Body of pancreas (tissue), 4 donors: ENCODE results near the gene CSRP1. TPM values are rescaled to one million over a fixed set of nuclear protein-coding genes. Genes with fewer than 3 reads are reported as not detected.
A peak's percentile ranks its signal among the peaks of the same experiment; 100 is the strongest.

Experiments used
- ATAC-seq: fragments of 150-250 bp; one replicate; pipeline ENCODE4 v1.9.1; 2016
- DNase-seq, 4 donors: peaks; one replicate each; pipeline ENCODE4 v3.0.0-alpha.2; 2019
- H3K27ac ChIP-seq, 4 donors: fragments of 200-600 bp; sonication (generic); 1 replicate in 3 of 4; 2 replicates in 1 of 4; pipeline versions ENCODE4 v1.5.1 to v1.6.1; 2016 to 2019; ENCODE audit warnings: mild to moderate bottlenecking in 1 of 4, mixed read lengths in 1 of 4, moderate library complexity in 1 of 4
- H3K27me3 ChIP-seq, 2 donors: fragments of 200-600 bp; sonication (generic); one replicate each; pipeline ENCODE4 v1.6.0; 2016; ENCODE audit warnings: mild to moderate bottlenecking in 1 of 2
- H3K36me3 ChIP-seq, 2 donors: fragments of 200-600 bp; sonication (generic); replicated peaks in 1 of 2; 2 replicates each; pipeline ENCODE4 v1.5.1; 2016; ENCODE audit warnings: low read depth in 2 of 2; ENCODE audit not compliant: insufficient read depth in 1 of 2
- H3K4me1 ChIP-seq: fragments of 200-600 bp; sonication (generic); one replicate; pipeline ENCODE4 v1.6.0; 2016
- H3K4me3 ChIP-seq, 2 donors: fragments of 200-600 bp; sonication (generic); 1 replicate in 1 of 2; 2 replicates in 1 of 2; pipeline ENCODE4 v1.5.1; 2016 to 2019
- H3K9me3 ChIP-seq, 3 donors: fragments of 200-600 bp; sonication (generic); 1 replicate in 2 of 3; 2 replicates in 1 of 3; pipeline ENCODE4 v1.5.1; 2016
- POLR2A ChIP-seq, 3 donors: fragments of 450-650 bp; IDR thresholded peaks; one replicate each; pipeline ENCODE4 v1.6.1; 2016; ENCODE audit warnings: antibody characterized with exemption in 3 of 3, mild to moderate bottlenecking in 2 of 3
- WGBS, 2 donors: methylation state at CpG; one replicate each; pipeline ENCODE4 v1.1.5; 2017; 5-methylcytosine and 5-hydroxymethylcytosine counted together
- intact Hi-C: fragments of 100-400 bp; cut with DNase I; formaldehyde crosslinking; loops from one replicate; pipeline ENCODE4 v1.15.1; 2023
- total RNA-seq, 2 donors: library from RNA; depleted of rRNA; stranded (reverse); fragments of >200 nt; gene quantifications; one replicate each; pipeline ENCODE4 v1.1.0, GENCODE V29; 2016
- TF ChIP-seq, protein P1 (sequence below), 7 experiments: fragments of 450-650 bp in 4 of 7; fragments of 200-600 bp in 3 of 7; sonication (generic) in 3 of 7; IDR thresholded peaks; one replicate each; pipeline ENCODE4 v1.5.1; 2016 to 2019; ENCODE audit warnings: antibody characterized with exemption in 7 of 7

CSRP1 gene
- total RNA-seq, 2 donors from 2014 or later = 127 to 245 TPM

DNA sequence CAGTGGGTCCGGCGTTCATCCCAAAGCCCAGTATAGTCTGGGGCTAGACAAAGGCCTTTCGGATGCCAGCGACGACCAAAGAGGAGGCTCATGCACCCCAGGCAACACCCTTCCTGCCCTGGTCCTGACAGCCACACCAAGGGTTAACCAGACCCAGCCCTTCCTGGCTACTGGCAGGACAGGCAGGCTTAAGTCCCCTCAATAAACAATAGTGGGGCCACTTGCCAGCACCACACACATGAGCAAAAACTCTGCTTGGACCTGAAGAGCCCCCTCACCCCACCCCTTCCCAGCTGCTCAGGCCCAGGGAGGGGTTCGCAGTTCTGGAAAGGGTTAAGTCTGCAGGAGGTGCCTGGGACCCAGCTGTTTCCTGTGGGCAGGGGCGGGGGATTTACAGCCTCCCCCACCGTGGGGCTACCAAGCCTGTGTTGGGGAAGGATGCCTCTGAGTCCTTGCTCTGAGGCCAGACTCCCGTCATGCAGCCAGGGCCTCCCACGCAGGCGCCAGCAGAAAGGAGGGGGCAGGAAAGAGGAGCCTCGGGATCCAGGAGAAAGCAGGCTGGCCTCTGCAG lies 56.1 kb downstream of the CSRP1 start:
- Histone ChIP-seq H3K27me3 (no peaks in the 10 kb centered on the region), H3K27ac (peak overlapping the region in 2 of 4 donors; percentile 6 to 37), H3K36me3 (no peaks in the 10 kb centered on the region), H3K9me3 (no peaks in the 10 kb centered on the region), H3K4me3 (no peak overlapping the region), H3K4me1 (peaks cover 32% of the 10 kb centered on the region)
- peak; percentile 27 to 48 (median 36) for DNase-seq
- 20 to 41% methylated on average over 2 to 12 of the region's 12 CpGs for WGBS, 2 donors
- no peak for TF ChIP-seq POLR2A (IDR thresholded peaks at IDR 0.05)
- TF ChIP-seq, protein P1, sequence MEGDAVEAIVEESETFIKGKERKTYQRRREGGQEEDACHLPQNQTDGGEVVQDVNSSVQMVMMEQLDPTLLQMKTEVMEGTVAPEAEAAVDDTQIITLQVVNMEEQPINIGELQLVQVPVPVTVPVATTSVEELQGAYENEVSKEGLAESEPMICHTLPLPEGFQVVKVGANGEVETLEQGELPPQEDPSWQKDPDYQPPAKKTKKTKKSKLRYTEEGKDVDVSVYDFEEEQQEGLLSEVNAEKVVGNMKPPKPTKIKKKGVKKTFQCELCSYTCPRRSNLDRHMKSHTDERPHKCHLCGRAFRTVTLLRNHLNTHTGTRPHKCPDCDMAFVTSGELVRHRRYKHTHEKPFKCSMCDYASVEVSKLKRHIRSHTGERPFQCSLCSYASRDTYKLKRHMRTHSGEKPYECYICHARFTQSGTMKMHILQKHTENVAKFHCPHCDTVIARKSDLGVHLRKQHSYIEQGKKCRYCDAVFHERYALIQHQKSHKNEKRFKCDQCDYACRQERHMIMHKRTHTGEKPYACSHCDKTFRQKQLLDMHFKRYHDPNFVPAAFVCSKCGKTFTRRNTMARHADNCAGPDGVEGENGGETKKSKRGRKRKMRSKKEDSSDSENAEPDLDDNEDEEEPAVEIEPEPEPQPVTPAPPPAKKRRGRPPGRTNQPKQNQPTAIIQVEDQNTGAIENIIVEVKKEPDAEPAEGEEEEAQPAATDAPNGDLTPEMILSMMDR (IDR thresholded peaks at IDR 0.05) = no peak
- ATAC-seq = peak; percentile 33
- intact Hi-C loops = no loop called here

- H3K9me3 ChIP-seq = no peaks in the 10 kb centered on the region
- DNase-seq = peak; percentile 13 to 26 (median 20)
- intact Hi-C loops = no loop called here
- peak overlapping the region; percentile 33 to 88 (median 70) for H3K27ac ChIP-seq
- H3K27me3 ChIP-seq = no peaks in the 10 kb centered on the region
- H3K4me1 ChIP-seq = peaks cover 32% of the 10 kb centered on the region
- ATAC-seq = no peak
- 72 to 92% methylated on average over 2 to 4 of the region's 5 CpGs for WGBS, 2 donors
- TF ChIP-seq, protein P1 (IDR thresholded peaks at IDR 0.05) = no peak
- no peak for TF ChIP-seq POLR2A (IDR thresholded peaks at IDR 0.05)
- H3K4me3 ChIP-seq = no peak overlapping the region
- H3K36me3 ChIP-seq = no peaks in the 10 kb centered on the region
Measured at GRCh38 chr1:201448990-201449389, 57.9 kb downstream of the CSRP1 start.

DNA sequence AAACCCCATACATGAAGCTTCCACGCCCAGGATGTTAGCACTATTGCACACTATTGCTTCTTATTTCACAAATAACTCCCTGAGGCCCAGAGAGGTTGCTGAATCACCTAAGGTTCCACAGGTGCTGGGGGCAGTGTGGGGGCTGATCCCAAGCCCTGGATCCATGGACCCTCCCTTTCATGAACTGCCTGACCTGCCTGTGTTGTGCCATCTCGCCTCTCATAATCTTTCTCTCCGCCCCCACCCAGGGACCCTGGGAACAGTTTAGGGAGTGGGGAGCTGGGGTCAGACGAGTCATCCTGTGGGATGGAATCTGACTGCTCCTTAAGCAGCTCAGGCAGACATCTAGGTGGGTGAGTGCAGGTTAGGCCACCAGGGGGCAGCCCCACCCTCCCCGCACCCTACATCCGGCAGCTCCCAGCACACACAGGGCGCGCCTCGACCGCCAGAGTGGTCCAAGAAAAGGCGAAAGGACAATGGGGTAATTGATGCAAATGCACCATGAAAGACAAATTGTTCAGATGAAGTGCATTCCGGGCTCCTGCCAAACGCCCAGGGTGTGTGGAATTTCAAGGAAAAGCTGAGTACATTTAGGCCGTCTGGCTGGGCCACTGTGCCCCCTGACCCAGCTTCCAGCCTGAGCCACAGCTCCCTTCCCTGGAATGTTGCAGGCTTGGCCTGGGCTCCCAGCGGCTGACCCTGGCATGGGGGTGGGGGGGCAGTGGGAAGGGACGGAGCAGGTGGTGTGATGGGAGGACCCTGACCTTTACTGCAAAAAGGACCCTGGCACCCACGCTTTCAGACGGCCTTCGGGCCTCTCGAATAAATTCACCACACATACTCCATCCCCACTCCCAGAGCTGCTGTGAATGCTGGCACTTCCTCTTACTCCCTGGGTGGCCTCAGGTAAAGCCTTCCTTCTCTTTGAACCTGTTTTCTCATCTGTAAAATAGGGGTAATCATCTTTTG lies 58.7 kb downstream of the CSRP1 start:
- intact Hi-C loops = no loop called here
- H3K9me3 ChIP-seq = no peaks in the 10 kb centered on the region
- H3K27me3 ChIP-seq = no peaks in the 10 kb centered on the region
- TF ChIP-seq, protein P1 (IDR thresholded peaks at IDR 0.05) = peak; percentile 78 to 82 (median 80)
- no peak for TF ChIP-seq POLR2A (IDR thresholded peaks at IDR 0.05)
- no peaks in the 10 kb centered on the region for H3K36me3 ChIP-seq
- 20 to 24% methylated on average over 15 to 19 of the region's 20 CpGs for WGBS, 2 donors
- peak overlapping the region; percentile 33 to 88 (median 70) for H3K27ac ChIP-seq
- peaks cover 32% of the 10 kb centered on the region for H3K4me1 ChIP-seq
- DNase-seq = peak; percentile 79 to 84 (median 82)
- peak; percentile 90 for ATAC-seq
- H3K4me3 ChIP-seq = no peak overlapping the region

DNA sequence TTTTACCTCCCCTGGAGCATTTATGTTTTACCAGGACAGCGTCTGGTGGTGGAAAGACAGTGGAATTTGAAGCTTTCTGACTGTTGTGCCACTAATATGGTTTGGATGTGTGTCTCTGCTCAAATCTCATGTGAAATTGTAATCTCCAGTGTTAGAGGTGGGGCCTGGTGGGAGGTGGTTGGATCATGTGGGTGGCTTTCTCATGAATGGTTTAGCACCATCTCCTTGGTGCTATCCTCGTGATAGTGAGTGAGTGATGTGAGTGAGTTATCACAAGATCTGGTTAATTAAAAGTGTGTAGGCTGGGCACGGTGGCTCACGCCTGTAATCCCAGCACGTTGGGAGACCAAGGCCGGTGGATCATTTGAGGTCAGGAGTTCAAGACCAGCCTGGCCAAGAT lies 61.6 kb downstream of the CSRP1 start:
- Histone ChIP-seq H3K36me3 (no peaks in the 10 kb centered on the region), H3K27ac (no peak overlapping the region), H3K9me3 (no peaks in the 10 kb centered on the region), H3K4me1 (peaks cover 23% of the 10 kb centered on the region), H3K27me3 (no peaks in the 10 kb centered on the region), H3K4me3 (no peak overlapping the region)
- DNase-seq (no peak), ATAC-seq (no peak)
- TF ChIP-seq, protein P1 (IDR thresholded peaks at IDR 0.05) = no peak
- TF ChIP-seq POLR2A (IDR thresholded peaks at IDR 0.05) = no peak
- 78 to 88% methylated on average over 6 of the region's 6 CpGs for WGBS, 2 donors
- intact Hi-C loops = no loop called here
